Endothelial cell of umbilical vein (primary cell): ENCODE results near the gene SCYL2. TPM values are rescaled to one million over a fixed set of nuclear protein-coding genes. Genes with fewer than 3 reads are reported as not detected.
"Not testable (repeated sequence)": the region's sequence is repeated elsewhere in the genome, so short reads cannot be mapped to it uniquely, and the experiment has no call there.

Experiments used
- BruUV-seq: library from RNA; stranded (reverse); fragments of 400-500 nt; replicated peaks from 2 replicates; lab custom pipeline; 2021; lab: Mats Ljungman, UMichigan
- CTCF ChIA-PET: fragments of 300-600, 350-600 bp; sonication (Branson Sonifier 250); formaldehyde crosslinking; loops from one replicate; lab custom pipeline; 2021; ENCODE audit warnings: antibody characterized with exemption, inconsistent platforms; lab: Charles Lee
- POLR2A ChIA-PET: fragments of 300-600, 350-600 bp; sonication (Branson Sonifier 250); formaldehyde crosslinking; loops from one replicate; lab custom pipeline; 2021; ENCODE audit warnings: antibody characterized with exemption, inconsistent platforms; lab: Charles Lee
- DNase-seq: peaks from one replicate; pipeline ENCODE4 v3.0.0-alpha.2; 2011; ENCODE audit warnings: low read depth, low spot score
- FAIRE-seq: peaks from 2 replicates; lab custom pipeline; 2011; peaks lifted over from hg19 to GRCh38; lab: Jason Lieb, UNC
- H2AFZ ChIP-seq: 2 replicates; pipeline ENCODE4 v1.6.0; 2012; ENCODE audit warnings: low read depth, low read length, control low read depth, inconsistent platforms
- H3K27ac ChIP-seq: 2 replicates; pipeline ENCODE4 v1.5.1; 2011; ENCODE audit warnings: low read depth, mild to moderate bottlenecking, control low read depth, low read length, moderate library complexity; ENCODE audit not compliant: insufficient read depth
- H3K27me3 ChIP-seq, 2 experiments: 2 replicates each; pipeline versions ENCODE4 v1.6.0 to v1.6.1; 2011; ENCODE audit warnings: low read length in 2 of 2, mixed read lengths in 1 of 2; ENCODE audit not compliant: control insufficient read depth in 2 of 2, insufficient read depth in 2 of 2
- H3K36me3 ChIP-seq, 2 experiments: 2 replicates in 1 of 2; 3 replicates in 1 of 2; pipeline ENCODE4 v1.5.1; 2011; ENCODE audit warnings: low read length in 2 of 2, mild to moderate bottlenecking in 1 of 2, moderate library complexity in 1 of 2; ENCODE audit not compliant: control insufficient read depth in 2 of 2, insufficient read depth in 2 of 2; ENCODE audit errors: extremely low read depth in 1 of 2
- H3K4me1 ChIP-seq: 3 replicates; pipeline ENCODE4 v1.5.1; 2011; ENCODE audit warnings: mild to moderate bottlenecking, low read length; ENCODE audit not compliant: control insufficient read depth, insufficient read depth; ENCODE audit errors: extremely low read depth
- H3K4me2 ChIP-seq: 2 replicates; pipeline ENCODE4 v1.6.1; 2011; ENCODE audit warnings: low read length, control low read depth, mixed read lengths; ENCODE audit not compliant: insufficient read depth
- H3K4me3 ChIP-seq, 3 experiments: fragments of 200-600 bp in 1 of 3; sonication (generic), shearing (Covaris generic) in 1 of 3; replicated peaks in 1 of 3; 2 replicates each; pipeline ENCODE4 v1.5.1; 2011 to 2016; ENCODE audit warnings: control low read depth in 3 of 3, low read length in 3 of 3, mild to moderate bottlenecking in 2 of 3, inconsistent platforms in 1 of 3, low read depth in 1 of 3, moderate library complexity in 1 of 3; ENCODE audit not compliant: insufficient read depth in 1 of 3
- H3K79me2 ChIP-seq: 2 replicates; pipeline ENCODE4 v1.6.0; 2012; ENCODE audit warnings: low read length, inconsistent platforms; ENCODE audit not compliant: control insufficient read depth, insufficient read depth
- H3K9ac ChIP-seq: replicated peaks from 2 replicates; pipeline ENCODE3; 2011; ENCODE audit warnings: low read length, control low read depth; ENCODE audit not compliant: insufficient read depth; ENCODE audit errors: extremely low read depth
- H3K9me1 ChIP-seq: replicated peaks from 3 replicates; pipeline ENCODE4 v1.6.0; 2011; ENCODE audit warnings: mild to moderate bottlenecking, low read length; ENCODE audit not compliant: control insufficient read depth, insufficient read depth; ENCODE audit errors: extremely low read depth
- H3K9me3 ChIP-seq: replicated peaks from 2 replicates; pipeline ENCODE4 v1.5.1; 2012; ENCODE audit warnings: low read length, inconsistent platforms; ENCODE audit not compliant: control insufficient read depth, insufficient read depth
- H4K20me1 ChIP-seq: replicated peaks from 2 replicates; pipeline ENCODE3; 2011; ENCODE audit warnings: mild to moderate bottlenecking, low read length; ENCODE audit not compliant: control insufficient read depth, insufficient read depth; ENCODE audit errors: extremely low read depth
- EZH2 ChIP-seq: IDR thresholded peaks from 2 replicates; pipeline ENCODE4 v1.6.1; 2012; ENCODE audit warnings: borderline replicate concordance, low read depth, mild to moderate bottlenecking, moderate library complexity, low read length, inconsistent platforms; ENCODE audit not compliant: severe bottlenecking
- FOS ChIP-seq: IDR thresholded peaks from 2 replicates; pipeline ENCODE4 v1.6.1; 2011; ENCODE audit warnings: mild to moderate bottlenecking, low read length, moderate library complexity, borderline replicate concordance; ENCODE audit not compliant: insufficient read depth
- GATA2 ChIP-seq: IDR thresholded peaks from 2 replicates; pipeline ENCODE4 v1.7.0; 2011; ENCODE audit warnings: low read depth, mild to moderate bottlenecking, moderate library complexity, mixed read lengths, low read length; ENCODE audit not compliant: insufficient read length, insufficient read depth
- JUN ChIP-seq: IDR thresholded peaks from 2 replicates; pipeline ENCODE4 v1.6.1; 2011; ENCODE audit warnings: borderline replicate concordance, low read depth; ENCODE audit not compliant: insufficient read length, insufficient read depth
- MYC ChIP-seq: IDR thresholded peaks from one replicate; pipeline ENCODE4 v1.6.1; 2011; ENCODE audit warnings: mild to moderate bottlenecking, low read depth, low read length
- POLR2A ChIP-seq: IDR thresholded peaks from 2 replicates; pipeline ENCODE4 v1.6.1; 2012; ENCODE audit warnings: low read depth, mild to moderate bottlenecking, control low read depth, low read length
- POLR2AphosphoS5 ChIP-seq: IDR thresholded peaks from 2 replicates; pipeline ENCODE4 v1.6.1; 2012; ENCODE audit warnings: low read depth, mild to moderate bottlenecking, control low read depth, low read length, moderate library complexity; ENCODE audit not compliant: insufficient read depth
- dilution Hi-C: fragments of 300-500 bp; cut with MboI; formaldehyde crosslinking; loops from one replicate; pipeline ENCODE4 v1.15.0; 2019; ENCODE audit warnings: low sequenced_read_pairs; ENCODE audit not compliant: extremely low pct_ligation_motif_present
- intact Hi-C: fragments of 100-400 bp; cut with micrococcal nuclease; formaldehyde crosslinking; loops from one replicate; pipeline ENCODE4 v1.10.0; 2022
- polyA plus RNA-seq, 4 experiments: library from polyadenylated mRNA; depleted of rRNA in 3 of 4; stranded (reverse) in 3 of 4; unstranded in 1 of 4; fragments of >200 nt; gene quantifications; 2 replicates each; pipeline versions ENCODE4 v1.2.1 to v1.2.3, GENCODE V29; 2011 to 2012; ENCODE audit warnings: missing spikeins in 1 of 4
- total RNA-seq: library from RNA; stranded (reverse); gene quantifications from 2 replicates; pipeline ENCODE4 v1.2.3, GENCODE V29; 2021
- TF ChIP-seq, protein P1 (sequence below): IDR thresholded peaks from 2 replicates; pipeline ENCODE4 v1.6.1; 2011; ENCODE audit not compliant: insufficient read depth, insufficient read length
- TF ChIP-seq, protein P2 (sequence below), 2 donors: IDR thresholded peaks; 1 replicate in 1 of 2; 2 replicates in 1 of 2; pipeline ENCODE4 v1.5.1; 2011; ENCODE audit warnings: low read length in 2 of 2, mild to moderate bottlenecking in 2 of 2, moderate library complexity in 2 of 2, control low read depth in 1 of 2, inconsistent platforms in 1 of 2, low read depth in 1 of 2; ENCODE audit not compliant: insufficient read depth in 1 of 2; ENCODE audit errors: extremely low read depth in 1 of 2

SCYL2 gene
- total and polyA plus RNA-seq, 2 donors (not counting 3 experiments of a cell fraction or from before 2014, with no cell fraction given): 12.5 to 41.4 TPM

DNA sequence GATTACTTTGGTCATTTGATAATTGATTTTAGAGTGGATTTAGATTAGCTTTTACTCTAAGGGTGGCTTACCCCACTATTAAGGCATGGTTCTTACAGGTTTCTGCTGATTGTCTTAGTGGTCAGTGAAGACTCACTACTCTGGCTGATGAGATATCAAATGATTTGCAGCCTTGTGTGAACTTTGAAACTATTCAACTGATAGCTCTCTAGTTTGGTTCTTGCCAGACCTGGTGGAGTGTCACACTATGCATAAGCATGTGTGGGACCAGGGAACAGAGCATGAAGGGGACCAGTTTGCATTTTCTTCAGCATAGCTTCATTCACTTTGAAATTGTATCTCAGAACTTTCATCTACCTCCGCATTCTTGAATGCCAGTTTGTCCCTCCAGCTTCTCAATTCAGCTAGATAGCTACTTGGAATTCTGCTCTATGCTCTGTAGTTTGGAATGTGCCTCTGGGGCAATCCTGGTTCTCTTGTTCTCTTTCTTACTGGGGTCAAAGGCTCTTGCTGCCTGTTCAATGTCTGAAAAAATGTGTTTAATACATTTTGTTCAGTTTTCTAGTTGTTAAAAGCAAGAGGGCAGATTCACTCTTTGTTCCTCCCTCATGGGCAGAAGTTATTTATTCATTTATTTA lies 12.7 kb downstream of the SCYL2 start:
- H4K20me1 ChIP-seq: peaks cover 6% of the 10 kb centered on the region
- intact Hi-C loops (no loop called here), dilution Hi-C loops (no loop called here)
- H2AFZ ChIP-seq: no peak overlapping the region
- TF ChIP-seq MYC (no peak), GATA2 (no peak), POLR2A (no peak), FOS (no peak), EZH2 (no peak), POLR2AphosphoS5 (no peak), JUN (no peak)
- TF ChIP-seq, protein P1, sequence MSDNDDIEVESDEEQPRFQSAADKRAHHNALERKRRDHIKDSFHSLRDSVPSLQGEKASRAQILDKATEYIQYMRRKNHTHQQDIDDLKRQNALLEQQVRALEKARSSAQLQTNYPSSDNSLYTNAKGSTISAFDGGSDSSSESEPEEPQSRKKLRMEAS: no peak
- TF ChIP-seq, protein P2, sequence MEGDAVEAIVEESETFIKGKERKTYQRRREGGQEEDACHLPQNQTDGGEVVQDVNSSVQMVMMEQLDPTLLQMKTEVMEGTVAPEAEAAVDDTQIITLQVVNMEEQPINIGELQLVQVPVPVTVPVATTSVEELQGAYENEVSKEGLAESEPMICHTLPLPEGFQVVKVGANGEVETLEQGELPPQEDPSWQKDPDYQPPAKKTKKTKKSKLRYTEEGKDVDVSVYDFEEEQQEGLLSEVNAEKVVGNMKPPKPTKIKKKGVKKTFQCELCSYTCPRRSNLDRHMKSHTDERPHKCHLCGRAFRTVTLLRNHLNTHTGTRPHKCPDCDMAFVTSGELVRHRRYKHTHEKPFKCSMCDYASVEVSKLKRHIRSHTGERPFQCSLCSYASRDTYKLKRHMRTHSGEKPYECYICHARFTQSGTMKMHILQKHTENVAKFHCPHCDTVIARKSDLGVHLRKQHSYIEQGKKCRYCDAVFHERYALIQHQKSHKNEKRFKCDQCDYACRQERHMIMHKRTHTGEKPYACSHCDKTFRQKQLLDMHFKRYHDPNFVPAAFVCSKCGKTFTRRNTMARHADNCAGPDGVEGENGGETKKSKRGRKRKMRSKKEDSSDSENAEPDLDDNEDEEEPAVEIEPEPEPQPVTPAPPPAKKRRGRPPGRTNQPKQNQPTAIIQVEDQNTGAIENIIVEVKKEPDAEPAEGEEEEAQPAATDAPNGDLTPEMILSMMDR (IDR thresholded peaks at IDR 0.05; ENCODE audit: extremely low read depth in 1 of 2, insufficient read depth in 1 of 2, low read depth in 1 of 2, low read length in 2 of 2): no peak
- BruUV-seq: no TSS peak
- H3K36me3 ChIP-seq: no peaks in the 10 kb centered on the region
- H3K9me1 ChIP-seq: no peaks in the 10 kb centered on the region
- no peaks in the 10 kb centered on the region for H3K9me3 ChIP-seq
- H3K9ac ChIP-seq: no peak overlapping the region
- H3K4me2 ChIP-seq: no peak overlapping the region
- FAIRE-seq (no peak), DNase-seq (no peak)
- POLR2A ChIA-PET: no interaction called here
- no peaks in the 10 kb centered on the region for H3K4me1 ChIP-seq
- no peak overlapping the region for H3K4me3 ChIP-seq
- no peaks in the 10 kb centered on the region for H3K27me3 ChIP-seq
- no peak overlapping the region for H3K27ac ChIP-seq
- H3K79me2 ChIP-seq: peaks cover 48% of the 10 kb centered on the region
- CTCF ChIA-PET: no interaction called here

DNA sequence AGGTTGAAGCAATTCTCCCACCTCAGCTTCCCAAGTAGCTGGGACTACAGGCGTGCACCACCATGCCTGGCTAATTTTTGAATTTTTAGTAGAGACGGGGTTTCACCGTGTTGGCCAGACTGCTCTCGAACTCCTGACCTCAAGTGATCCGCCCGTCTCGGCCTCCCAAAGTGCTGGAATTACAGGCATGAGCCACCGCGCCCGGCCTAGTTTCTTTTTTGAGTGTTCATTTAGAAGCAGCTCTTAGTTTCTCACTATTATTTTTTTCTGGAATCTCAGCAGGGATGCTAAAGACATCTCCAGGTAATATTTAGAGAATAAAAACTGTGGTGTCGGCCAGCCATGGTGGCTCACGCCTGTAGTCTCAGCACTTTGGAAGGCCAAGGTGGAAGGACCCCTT lies 17.6 kb downstream of the SCYL2 start:
- H2AFZ ChIP-seq, DNase-seq, H3K4me2 ChIP-seq, H3K9me3 ChIP-seq, BruUV-seq, dilution Hi-C loops, H3K36me3 ChIP-seq, H3K4me3 ChIP-seq, POLR2A ChIA-PET, H3K9me1 ChIP-seq, H3K9ac ChIP-seq, H3K27me3 ChIP-seq, H3K4me1 ChIP-seq, intact Hi-C loops, H4K20me1 ChIP-seq, H3K27ac ChIP-seq, FAIRE-seq: not testable (repeated sequence)
- peaks cover 16% of the 10 kb centered on the region for H3K79me2 ChIP-seq
- CTCF ChIA-PET: interaction anchor here (0.7 to 1.4 kb wide), 2 partner anchors 11 to 21 kb away, joined by 3 to 5 read pairs; no protein-coding TSS in a partner anchor
